Osteocyte (in vitro differentiated cells): ENCODE results near the gene URB1. TPM values are rescaled to one million over a fixed set of nuclear protein-coding genes. Genes with fewer than 3 reads are reported as not detected.

Source experiments
- DNase-seq: peaks from one replicate; pipeline ENCODE4 v3.0.0; 2021; ENCODE audit warnings: mixed read lengths; ENCODE audit not compliant: unreplicated experiment; ENCODE audit errors: extremely low spot score
- H3K27ac Mint-ChIP-seq: one replicate; pipeline ENCODE4 v1.8.0; 2021; ENCODE audit warnings: mild to moderate bottlenecking, mixed read lengths; ENCODE audit not compliant: unreplicated experiment
- H3K27me3 Mint-ChIP-seq: one replicate; pipeline ENCODE4 v1.8.0; 2021; ENCODE audit warnings: mixed read lengths; ENCODE audit not compliant: unreplicated experiment
- H3K36me3 Mint-ChIP-seq: one replicate; pipeline ENCODE4 v1.8.0; 2021; ENCODE audit warnings: mixed read lengths; ENCODE audit not compliant: unreplicated experiment
- H3K4me1 Mint-ChIP-seq: one replicate; pipeline ENCODE4 v1.8.0; 2021; ENCODE audit warnings: mixed read lengths; ENCODE audit not compliant: unreplicated experiment
- H3K4me3 Mint-ChIP-seq: one replicate; pipeline ENCODE4 v1.8.0; 2021; ENCODE audit warnings: mild to moderate bottlenecking, moderate library complexity, mixed read lengths; ENCODE audit not compliant: unreplicated experiment
- H3K9me3 Mint-ChIP-seq: one replicate; pipeline ENCODE4 v1.8.0; 2021; ENCODE audit warnings: mixed read lengths; ENCODE audit not compliant: unreplicated experiment
- CTCF ChIP-seq: fragments of 200-600 bp; sonication (generic); IDR thresholded peaks from 2 replicates; pipeline ENCODE4 v1.5.0; 2021; ENCODE audit warnings: antibody characterized with exemption, mild to moderate bottlenecking, moderate library complexity
- total RNA-seq: library from RNA; stranded (reverse); gene quantifications from 2 replicates; pipeline ENCODE4 v1.2.1, GENCODE V29; 2021

URB1 gene
- total RNA-seq, 1 donor from 2014 or later = 15.4 TPM

GRCh38 chr21:32350981-32351380 lies 41.8 kb downstream of the URB1 start:
- TF ChIP-seq CTCF = no peak

GRCh38 chr21:32350211-32350980 lies 42.4 kb downstream of the URB1 start:
- Mint-ChIP-seq H3K27me3 (no peaks in the 10 kb centered on the region), H3K4me3 (no peak overlapping the region), H3K4me1 (no peaks in the 10 kb centered on the region), H3K36me3 (peaks cover 62% of the 10 kb centered on the region), H3K27ac (no peak overlapping the region), H3K9me3 (no peaks in the 10 kb centered on the region)
- DNase-seq = no peak
- no peak for TF ChIP-seq CTCF

More at GRCh38 chr21:32350981-32351380, 41.8 kb downstream of the URB1 start:
- Mint-ChIP-seq H3K9me3 (no peaks in the 10 kb centered on the region), H3K27me3 (no peaks in the 10 kb centered on the region), H3K4me3 (no peak overlapping the region), H3K36me3 (peaks cover 61% of the 10 kb centered on the region), H3K4me1 (no peaks in the 10 kb centered on the region), H3K27ac (no peak overlapping the region)
- DNase-seq = no peak

GRCh38 chr21:32349333-32349944 lies 43.4 kb downstream of the URB1 start:
- TF ChIP-seq CTCF = no peak
- DNase-seq = no peak
- H3K36me3 Mint-ChIP-seq = peaks cover 65% of the 10 kb centered on the region
- no peak overlapping the region for H3K4me3 Mint-ChIP-seq
- H3K27ac Mint-ChIP-seq = no peak overlapping the region
- no peaks in the 10 kb centered on the region for H3K4me1 Mint-ChIP-seq
- H3K27me3 Mint-ChIP-seq = no peaks in the 10 kb centered on the region
- peaks cover 7% of the 10 kb centered on the region for H3K9me3 Mint-ChIP-seq

- Mint-ChIP-seq H3K4me3 (no peak overlapping the region), H3K4me1 (no peaks in the 10 kb centered on the region), H3K9me3 (peaks cover 10% of the 10 kb centered on the region), H3K27ac (no peak overlapping the region), H3K27me3 (no peaks in the 10 kb centered on the region), H3K36me3 (peaks cover 66% of the 10 kb centered on the region)
- no peak for DNase-seq
- TF ChIP-seq CTCF = no peak
These were observed 44.0 kb downstream of the URB1 start for GRCh38 chr21:32348604-32349332.

- H3K27me3 Mint-ChIP-seq = no peaks in the 10 kb centered on the region
- H3K9me3 Mint-ChIP-seq = peaks cover 17% of the 10 kb centered on the region
- H3K27ac Mint-ChIP-seq = no peak overlapping the region
- H3K4me1 Mint-ChIP-seq = no peaks in the 10 kb centered on the region
- H3K36me3 Mint-ChIP-seq = peaks cover 72% of the 10 kb centered on the region
- no peak for DNase-seq
- no peak for TF ChIP-seq CTCF
- no peak overlapping the region for H3K4me3 Mint-ChIP-seq
These were observed 44.8 kb downstream of the URB1 start for GRCh38 chr21:32347977-32348376.
